ENCODE data around the gene FUT7. TPM values are rescaled to one million over a fixed set of nuclear protein-coding genes. Genes with fewer than 3 reads are reported as not detected.

Gene FUT7
- total RNA-seq, 4 donors from 2014 or later, result not detected

GRCh38 chr9:137027369-137028262 is 4.3 kb downstream of the FUT7 start, which contains the start of gene ABCA2:
TSS of gene ABCA2 (minus strand) at chr9:137028237. CDS start at chr9:137028140, 97 bp downstream.
- 15 to 22% methylated on average over 5 to 9 of the region's 95 CpGs for WGBS, 2 donors
- Histone ChIP-seq H3K27ac (peak within 1 kb of the TSS; percentile 46 to 64 (median 53)), H3K9me3 (no peaks in the 10 kb centered on the region), H3K4me3 (replicated peaks in 1 of 3) (peak within 1 kb of the TSS; percentile 22 to 49 (median 49)), H3K4me1 (peaks cover 29 to 42% of the 10 kb centered on the region in 2 donors), H3K36me3 (no peaks in the 10 kb centered on the region), H3K27me3 (no peaks in the 10 kb centered on the region)
- TF ChIP-seq POLR2A (IDR thresholded peaks at IDR 0.05) (peak in 1 of 2 donors; percentile 39), CTCF (IDR thresholded peaks at IDR 0.05) (no peak)
- intact Hi-C loops (cut with DNase I), result no loop called here
- peak; percentile 37 to 50 for DNase-seq

GRCh38 chr9:137026828-137027227 is 5.1 kb downstream of the FUT7 start:
- no peaks in the 10 kb centered on the region for H3K36me3 ChIP-seq
- WGBS, 2 donors, result 12% methylated on average over 3 of the region's 4 CpGs; no CpG with 5 or more reads in 1 of the 2 donors
- peak overlapping the region in 1 of 3 donors; percentile 49 for H3K4me3 ChIP-seq (replicated peaks in 1 of 3)
- H3K27ac ChIP-seq, result peak overlapping the region; percentile 46 to 63 (median 53)
- peak; percentile 78 to 81 for DNase-seq
- H3K4me1 ChIP-seq, result peaks cover 29 to 42% of the 10 kb centered on the region in 2 donors
- TF ChIP-seq POLR2A (IDR thresholded peaks at IDR 0.05), result no peak
- no peak for TF ChIP-seq CTCF (IDR thresholded peaks at IDR 0.05)
- H3K27me3 ChIP-seq, result no peaks in the 10 kb centered on the region
- no peaks in the 10 kb centered on the region for H3K9me3 ChIP-seq
- intact Hi-C loops (cut with DNase I), result no loop called here

GRCh38 chr9:137026384-137026783 is 5.5 kb downstream of the FUT7 start:
- H3K4me3 ChIP-seq (replicated peaks in 1 of 3), result no peak overlapping the region
- no peaks in the 10 kb centered on the region for H3K27me3 ChIP-seq
- intact Hi-C loops (cut with DNase I), result no loop called here
- H3K27ac ChIP-seq, result peak overlapping the region in 1 of 3 donors; percentile 32
- TF ChIP-seq POLR2A (IDR thresholded peaks at IDR 0.05) (no peak), CTCF (IDR thresholded peaks at IDR 0.05) (no peak)
- no peaks in the 10 kb centered on the region for H3K9me3 ChIP-seq
- H3K4me1 ChIP-seq, result peaks cover 29 to 42% of the 10 kb centered on the region in 2 donors
- no peak for DNase-seq
- 83 to 93% methylated on average over 2 of the region's 2 CpGs for WGBS, 2 donors
- no peaks in the 10 kb centered on the region for H3K36me3 ChIP-seq

- Histone ChIP-seq H3K36me3 (peaks cover 0 to 4% of the 10 kb centered on the region in 2 donors), H3K4me3 (replicated peaks in 1 of 3) (no peak overlapping the region), H3K9me3 (no peaks in the 10 kb centered on the region), H3K27me3 (no peaks in the 10 kb centered on the region), H3K27ac (no peak overlapping the region), H3K4me1 (peaks cover 29 to 42% of the 10 kb centered on the region in 2 donors)
- TF ChIP-seq POLR2A (IDR thresholded peaks at IDR 0.05) (no peak), CTCF (IDR thresholded peaks at IDR 0.05) (peak in 4 of 6 experiments; percentile 19 to 38 (median 30))
- intact Hi-C loops (cut with DNase I), result no loop called here
- 39 to 100% methylated on average over 1 to 8 of the region's 21 CpGs for WGBS, 2 donors
- peak; percentile 89 to 93 for DNase-seq
Observed at GRCh38 chr9:137025517-137025966, 6.3 kb downstream of the FUT7 start.

- Histone ChIP-seq H3K4me1 (peaks cover 18 to 27% of the 10 kb centered on the region in 2 donors), H3K4me3 (replicated peaks in 1 of 3) (no peak overlapping the region), H3K9me3 (no peaks in the 10 kb centered on the region), H3K27ac (no peak overlapping the region), H3K27me3 (no peaks in the 10 kb centered on the region), H3K36me3 (peaks cover 0 to 10% of the 10 kb centered on the region in 2 donors)
- intact Hi-C loops (cut with DNase I), result no loop called here
- no peak for TF ChIP-seq POLR2A (IDR thresholded peaks at IDR 0.05)
- no peak for TF ChIP-seq CTCF (IDR thresholded peaks at IDR 0.05)
- 79 to 94% methylated on average over 8 to 15 of the region's 15 CpGs for WGBS, 2 donors
- no peak for DNase-seq
Observed at GRCh38 chr9:137023583-137023991, 8.3 kb downstream of the FUT7 start.

Measured in thyroid gland (tissue), 4 donors.